Stomach (tissue), 9 donors: ENCODE measurements around the gene OR5M11. TPM values are rescaled to one million over a fixed set of nuclear protein-coding genes. Genes with fewer than 3 reads are reported as not detected.

ENCODE experiments used
- DNase-seq, 2 donors: peaks; one replicate each; pipeline versions ENCODE4 v3.0.0 to v3.0.0-alpha.2; 2013 to 2019
- H3K27ac ChIP-seq, 5 donors: fragments of 200-600 bp in 4 of 5; sonication (generic) in 4 of 5; one replicate each; pipeline ENCODE4 v1.5.1; 2013 to 2019; ENCODE audit warnings: mild to moderate bottlenecking in 1 of 5, moderate library complexity in 1 of 5
- H3K27me3 ChIP-seq, 3 donors: fragments of 200-600 bp; sonication (generic); one replicate each; pipeline ENCODE4 v1.5.1; 2017 to 2019; ENCODE audit warnings: mixed run types in 1 of 3
- H3K36me3 ChIP-seq, 4 donors: fragments of 200-600 bp; sonication (generic); 1 replicate in 3 of 4; 2 replicates in 1 of 4; pipeline ENCODE4 v1.5.1; 2016 to 2019
- H3K4me1 ChIP-seq, 4 donors: fragments of 200-600 bp; sonication (generic); one replicate each; pipeline ENCODE4 v1.5.1; 2016 to 2019
- H3K4me3 ChIP-seq, 4 donors: fragments of 200-600 bp; sonication (generic) in 3 of 4; one replicate each; pipeline ENCODE4 v1.5.1; 2016 to 2019; ENCODE audit warnings: mild to moderate bottlenecking in 1 of 4
- H3K9me3 ChIP-seq, 4 donors: fragments of 200-600 bp; sonication (generic); one replicate each; pipeline ENCODE4 v1.5.1; 2016 to 2019
- EP300 ChIP-seq: sonication (generic); formaldehyde crosslinking; IDR thresholded peaks from one replicate; pipeline ENCODE4 v1.6.1; 2017; ENCODE audit warnings: antibody characterized with exemption
- POLR2A ChIP-seq, 4 donors: fragments of 450-650 bp; IDR thresholded peaks; one replicate each; pipeline ENCODE4 v1.6.1; 2016; ENCODE audit warnings: antibody characterized with exemption in 4 of 4, control low read depth in 2 of 4, mild to moderate bottlenecking in 1 of 4, moderate library complexity in 1 of 4
- POLR2AphosphoS5 ChIP-seq, 3 donors: sonication (generic); formaldehyde crosslinking; IDR thresholded peaks; one replicate each; pipeline ENCODE4 v1.6.1; 2016; ENCODE audit warnings: antibody characterized with exemption in 3 of 3
- WGBS, 5 donors: extraction: QIAGEN DNeasy Blood & Tissue Kit in 3 of 5; methylation state at CpG; one replicate each; pipeline versions ENCODE4 v1.1.5 to v1.1.7; 2013 to 2018; 5-methylcytosine and 5-hydroxymethylcytosine counted together
- intact Hi-C: fragments of 100-400 bp; cut with DNase I; formaldehyde crosslinking; loops from one replicate; pipeline ENCODE4 v1.15.1; 2023; ENCODE audit warnings: low total_unique reads
- polyA plus RNA-seq, 3 donors: library from polyadenylated mRNA; stranded (reverse); fragments of 200-250 nt; gene quantifications; one replicate each; pipeline ENCODE4 v1.2.3, GENCODE V29; 2013
- total RNA-seq, 5 donors: library from RNA; depleted of rRNA; stranded (reverse); fragments of >200 nt; gene quantifications; one replicate each; pipeline versions ENCODE4 v1.1.0 to v1.2.3, GENCODE V29; 2014 to 2016
- TF ChIP-seq, protein P1 (sequence below), 7 experiments: fragments of 450-650 bp in 4 of 7; fragments of 200-600 bp in 3 of 7; sonication (generic) in 3 of 7; IDR thresholded peaks; one replicate each; pipeline ENCODE4 v1.5.1; 2016 to 2019; ENCODE audit warnings: antibody characterized with exemption in 7 of 7, control low read depth in 2 of 7, mild to moderate bottlenecking in 1 of 7
- donor health status: healthy with polysubstance abuse.
- donor health status: Bipolar disorder and iron deficiency.
- donor health status: healthy.

Gene OR5M11
- total and polyA plus RNA-seq, 8 donors: not detected

DNA sequence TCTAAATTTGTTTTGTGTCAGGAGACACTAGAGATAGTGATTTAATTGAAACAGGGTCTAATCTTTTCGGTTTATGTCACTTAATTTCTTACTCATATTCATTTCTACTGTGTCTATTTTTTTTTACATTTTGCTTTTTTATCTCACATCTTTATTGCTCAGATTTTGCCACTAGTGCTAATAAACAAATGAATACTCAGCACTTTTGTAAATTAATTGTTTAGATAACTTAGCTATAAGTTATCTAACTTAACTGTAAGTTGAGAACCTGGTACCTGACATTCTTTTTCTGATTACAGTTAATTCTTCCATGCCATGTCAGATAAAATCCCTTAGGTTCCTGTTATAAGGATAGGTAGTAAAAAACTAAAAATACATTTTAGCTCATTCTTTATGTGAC lies 29.8 kb downstream of the OR5M11 start:
- Histone ChIP-seq H3K36me3 (no peaks in the 10 kb centered on the region), H3K27ac (no peak overlapping the region), H3K4me3 (no peak overlapping the region), H3K9me3 (peaks cover 0 to 15% (median 0%) of the 10 kb centered on the region in 4 donors), H3K4me1 (no peaks in the 10 kb centered on the region), H3K27me3 (no peaks in the 10 kb centered on the region)
- DNase-seq: no peak
- TF ChIP-seq, protein P1, sequence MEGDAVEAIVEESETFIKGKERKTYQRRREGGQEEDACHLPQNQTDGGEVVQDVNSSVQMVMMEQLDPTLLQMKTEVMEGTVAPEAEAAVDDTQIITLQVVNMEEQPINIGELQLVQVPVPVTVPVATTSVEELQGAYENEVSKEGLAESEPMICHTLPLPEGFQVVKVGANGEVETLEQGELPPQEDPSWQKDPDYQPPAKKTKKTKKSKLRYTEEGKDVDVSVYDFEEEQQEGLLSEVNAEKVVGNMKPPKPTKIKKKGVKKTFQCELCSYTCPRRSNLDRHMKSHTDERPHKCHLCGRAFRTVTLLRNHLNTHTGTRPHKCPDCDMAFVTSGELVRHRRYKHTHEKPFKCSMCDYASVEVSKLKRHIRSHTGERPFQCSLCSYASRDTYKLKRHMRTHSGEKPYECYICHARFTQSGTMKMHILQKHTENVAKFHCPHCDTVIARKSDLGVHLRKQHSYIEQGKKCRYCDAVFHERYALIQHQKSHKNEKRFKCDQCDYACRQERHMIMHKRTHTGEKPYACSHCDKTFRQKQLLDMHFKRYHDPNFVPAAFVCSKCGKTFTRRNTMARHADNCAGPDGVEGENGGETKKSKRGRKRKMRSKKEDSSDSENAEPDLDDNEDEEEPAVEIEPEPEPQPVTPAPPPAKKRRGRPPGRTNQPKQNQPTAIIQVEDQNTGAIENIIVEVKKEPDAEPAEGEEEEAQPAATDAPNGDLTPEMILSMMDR (IDR thresholded peaks at IDR 0.05): no peak
- TF ChIP-seq EP300 (no peak), POLR2A (IDR thresholded peaks at IDR 0.05) (no peak), POLR2AphosphoS5 (IDR thresholded peaks at IDR 0.05) (no peak)
- WGBS, 5 donors: 72 to 87% (median 78%) methylated on average over 1 of the region's 1 CpG
- intact Hi-C loops: no loop called here

DNA sequence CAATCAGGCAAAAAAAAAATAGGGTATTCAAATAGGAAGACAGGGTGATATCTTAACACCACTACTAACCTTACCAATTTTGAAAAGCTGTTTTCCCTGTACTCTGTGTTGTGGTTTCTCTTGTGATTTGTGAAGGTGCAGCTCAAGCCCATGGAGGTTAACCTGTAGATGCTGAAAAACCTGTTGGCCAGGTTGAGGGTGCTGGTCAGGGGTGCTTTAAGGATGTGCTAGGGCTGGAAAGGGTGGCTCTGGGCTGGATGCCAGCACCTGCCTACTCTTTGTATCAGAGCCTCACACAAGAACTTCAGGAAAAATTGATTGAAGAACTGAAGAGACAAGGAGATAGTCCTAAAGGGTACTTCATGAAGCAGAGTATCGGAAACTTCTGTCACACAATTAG lies 33.6 kb downstream of the OR5M11 start:
- DNase-seq: peak in 1 of 2 donors; percentile 69
- H3K27ac ChIP-seq: no peak overlapping the region
- TF ChIP-seq POLR2A (IDR thresholded peaks at IDR 0.05) (no peak), POLR2AphosphoS5 (IDR thresholded peaks at IDR 0.05) (no peak), EP300 (no peak)
- TF ChIP-seq, protein P1 (IDR thresholded peaks at IDR 0.05): no peak
- intact Hi-C loops: no loop called here
- H3K36me3 ChIP-seq: no peaks in the 10 kb centered on the region
- H3K27me3 ChIP-seq: no peaks in the 10 kb centered on the region
- no peaks in the 10 kb centered on the region for H3K4me1 ChIP-seq
- H3K9me3 ChIP-seq: peaks cover 0 to 7% (median 0%) of the 10 kb centered on the region in 4 donors
- 78 to 91% (median 88%) methylated on average over 1 of the region's 1 CpG for WGBS, 5 donors
- H3K4me3 ChIP-seq: no peak overlapping the region

DNA sequence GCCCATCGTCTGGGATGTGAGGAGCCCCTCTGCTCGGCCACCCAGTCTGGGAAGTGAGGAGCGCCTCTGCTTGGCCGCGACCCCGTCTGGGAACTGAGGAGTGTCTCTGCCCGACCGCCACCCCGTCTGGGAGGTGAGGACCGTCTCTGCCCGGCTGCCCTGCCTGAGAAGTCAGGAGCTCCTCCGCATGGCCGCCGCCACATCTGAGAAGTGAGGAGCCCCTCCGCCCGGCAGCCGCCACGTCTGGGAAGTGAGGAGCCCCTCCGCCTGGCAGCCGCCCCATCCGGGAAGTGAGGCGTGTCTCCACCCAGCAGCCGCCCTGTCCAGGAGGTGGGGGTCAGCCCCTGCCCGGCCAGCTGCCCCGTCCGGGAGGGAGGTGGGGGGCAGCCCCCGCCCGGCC lies 46.0 kb downstream of the OR5M11 start:
- intact Hi-C loops: no loop called here
- Histone ChIP-seq H3K4me3 (no peak overlapping the region), H3K27me3 (no peaks in the 10 kb centered on the region), H3K36me3 (no peaks in the 10 kb centered on the region), H3K4me1 (no peaks in the 10 kb centered on the region), H3K27ac (no peak overlapping the region), H3K9me3 (peaks cover 0 to 37% (median 10%) of the 10 kb centered on the region in 4 donors)
- DNase-seq: no peak
- TF ChIP-seq EP300 (no peak), POLR2AphosphoS5 (IDR thresholded peaks at IDR 0.05) (no peak), POLR2A (IDR thresholded peaks at IDR 0.05) (no peak)
- TF ChIP-seq, protein P1 (IDR thresholded peaks at IDR 0.05): no peak
- 93 to 97% (median 96%) methylated on average over 6 to 28 of the region's 28 CpGs for WGBS, 5 donors

DNA sequence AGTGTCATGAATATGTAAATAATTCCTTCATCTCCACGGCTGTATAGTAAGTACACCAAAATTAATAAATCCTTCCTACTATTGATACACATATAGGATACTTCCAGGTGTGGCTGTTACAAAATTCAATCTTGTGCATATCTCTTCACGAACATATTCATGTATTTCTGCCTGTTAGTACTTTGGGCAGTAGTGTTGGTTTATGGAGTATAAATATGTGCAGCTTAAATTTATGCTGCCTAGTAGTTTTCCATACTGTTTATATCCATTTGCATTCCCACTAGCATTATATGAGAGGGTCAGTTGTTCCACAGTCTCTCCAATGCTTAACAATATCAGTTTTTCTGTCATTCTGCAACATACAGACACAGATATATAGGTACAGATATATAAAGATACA lies 47.9 kb downstream of the OR5M11 start:
- 77 to 85% (median 81%) methylated on average over 2 of the region's 2 CpGs for WGBS, 5 donors
- H3K9me3 ChIP-seq: peaks cover 0 to 32% (median 10%) of the 10 kb centered on the region in 4 donors
- intact Hi-C loops: no loop called here
- H3K27ac ChIP-seq: no peak overlapping the region
- H3K4me1 ChIP-seq: no peaks in the 10 kb centered on the region
- DNase-seq: no peak
- no peaks in the 10 kb centered on the region for H3K27me3 ChIP-seq
- no peaks in the 10 kb centered on the region for H3K36me3 ChIP-seq
- TF ChIP-seq, protein P1 (IDR thresholded peaks at IDR 0.05): no peak
- TF ChIP-seq POLR2A (IDR thresholded peaks at IDR 0.05): no peak
- TF ChIP-seq POLR2AphosphoS5 (IDR thresholded peaks at IDR 0.05): no peak
- no peak for TF ChIP-seq EP300
- H3K4me3 ChIP-seq: no peak overlapping the region

Other genes with a start within 250 kb of the OR5M11 start
- gene OR8K3, start 228.1 kb downstream of the OR5M11 start, total RNA-seq: not detected
- gene OR8K3, start 228.1 kb downstream of the OR5M11 start, polyA plus RNA-seq: not detected
- not detected for gene OR8K1, start 197.2 kb downstream of the OR5M11 start, total RNA-seq
- gene OR8K1, start 197.2 kb downstream of the OR5M11 start, polyA plus RNA-seq: not detected
- gene OR8J1, start 189.0 kb downstream of the OR5M11 start, total RNA-seq: not detected
- gene OR8J1, start 189.0 kb downstream of the OR5M11 start, polyA plus RNA-seq: not detected
- not detected for gene OR8U1, start 167.6 kb downstream of the OR5M11 start, total RNA-seq
- not detected for gene OR8U1, start 167.6 kb downstream of the OR5M11 start, polyA plus RNA-seq
- gene OR5AL1, start 130.6 kb downstream of the OR5M11 start, total RNA-seq: not detected
- gene OR5AL1, start 130.6 kb downstream of the OR5M11 start, polyA plus RNA-seq: not detected
- not detected for gene OR5M3, start 69.9 kb downstream of the OR5M11 start, total RNA-seq
- gene OR5M3, start 69.9 kb downstream of the OR5M11 start, polyA plus RNA-seq: not detected
- gene OR5M8, start 51.9 kb downstream of the OR5M11 start, total RNA-seq: not detected
- gene OR5M8, start 51.9 kb downstream of the OR5M11 start, polyA plus RNA-seq: not detected
- not detected for gene OR5M10, start 34.5 kb upstream of the OR5M11 start, total RNA-seq
- gene OR5M10, start 34.5 kb upstream of the OR5M11 start, polyA plus RNA-seq: not detected
- gene OR5M1, start 71.6 kb upstream of the OR5M11 start, total RNA-seq: under 1 TPM in 1 of 5 donors, not detected in 4; under 0.01 TPM
- not detected for gene OR5M1, start 71.6 kb upstream of the OR5M11 start, polyA plus RNA-seq
- not detected for gene OR5AP2, start 99.2 kb upstream of the OR5M11 start, total RNA-seq
- gene OR5AP2, start 99.2 kb upstream of the OR5M11 start, polyA plus RNA-seq: not detected
- not detected for gene OR5AR1, start 120.4 kb upstream of the OR5M11 start, total RNA-seq
- not detected for gene OR5AR1, start 120.4 kb upstream of the OR5M11 start, polyA plus RNA-seq
- not detected for gene OR9G1, start 155.8 kb upstream of the OR5M11 start, total RNA-seq
- not detected for gene OR9G1, start 155.8 kb upstream of the OR5M11 start, polyA plus RNA-seq
- gene OR9G4, start 205.4 kb upstream of the OR5M11 start, total RNA-seq: not detected
- gene OR9G4, start 205.4 kb upstream of the OR5M11 start, polyA plus RNA-seq: not detected